NT2/D1 (cell line): Measurements from ENCODE around the gene CLEC19A.

Source experiments
- SUZ12 ChIP-seq: IDR thresholded peaks from 2 replicates; pipeline ENCODE4 v1.6.1; 2011; ENCODE audit not compliant: insufficient read length, insufficient read depth; ENCODE audit errors: extremely low read depth
- ZNF274 ChIP-seq: IDR thresholded peaks from 2 replicates; pipeline ENCODE4 v1.6.1; 2011; ENCODE audit warnings: mild to moderate bottlenecking, low read depth, low read length

- TF ChIP-seq SUZ12 (no peak), ZNF274 (no peak)
Observed at GRCh38 chr16:19242186-19242585, 43.3 kb upstream of the CLEC19A start.
